A549 (cell line): ENCODE data around the gene DDR2. TPM values are rescaled to one million over a fixed set of nuclear protein-coding genes. Genes with fewer than 3 reads are reported as not detected.

Source experiments
- ATAC-seq, 2 experiments: fragments of 200-7000 bp in 1 of 2; fragments of >200 bp in 1 of 2; cut with Nextera tagmentation in 1 of 2; cut with Tn5 transposase in 1 of 2; 3 replicates each; pipeline versions ENCODE4 v1.8.0 to v1.9.1; 2018 to 2020; ENCODE audit warnings: mild to moderate bottlenecking in 1 of 2, moderate library complexity in 1 of 2
- CTCF ChIA-PET: fragments of 300-600 bp; sonication (Branson Sonifier 250); formaldehyde crosslinking; extraction: SDS; loops from one replicate; lab custom pipeline; 2021; ENCODE audit warnings: antibody characterized with exemption, inconsistent platforms; lab: Yijun Ruan, JAX
- POLR2A ChIA-PET: fragments of 350-600 bp; formaldehyde crosslinking; extraction: SDS; loops from one replicate; lab custom pipeline; 2021; ENCODE audit warnings: antibody characterized with exemption, inconsistent platforms; lab: Yijun Ruan, JAX
- DNase-seq, 2 experiments: peaks; one replicate each; pipeline versions ENCODE4 v3.0.0 to v3.0.0-alpha.2; 2011 to 2016; ENCODE audit warnings: low read depth in 1 of 2, low spot score in 1 of 2
- FAIRE-seq: peaks from 2 replicates; lab custom pipeline; 2011; peaks lifted over from hg19 to GRCh38; lab: Jason Lieb, UNC
- H3K27ac ChIP-seq, 2 experiments: fragments of >200 bp; sonication (Bioruptor Twin); formaldehyde crosslinking; 3 replicates each; pipeline ENCODE4 v1.5.1; 2016 to 2017
- H3K4me1 ChIP-seq: fragments of >200 bp; sonication (Bioruptor Twin); formaldehyde crosslinking; 3 replicates; pipeline ENCODE4 v1.6.1; 2016
- H3K4me2 ChIP-seq: fragments of >200 bp; sonication (Bioruptor Twin); formaldehyde crosslinking; 3 replicates; pipeline ENCODE4 v1.6.1; 2016
- H3K4me3 ChIP-seq: fragments of >200 bp; sonication (Bioruptor Twin); formaldehyde crosslinking; 3 replicates; pipeline ENCODE4 v1.5.1; 2016
- H3K9me3 ChIP-seq: fragments of >200 bp; sonication (Bioruptor Twin); formaldehyde crosslinking; 3 replicates; pipeline ENCODE4 v1.6.1; 2016
- BHLHE40 ChIP-seq: IDR thresholded peaks from 2 replicates; pipeline ENCODE4 v1.6.1; 2012; ENCODE audit warnings: low read depth, low read length, inconsistent platforms
- CBX2 ChIP-seq: fragments of 200-600 bp; sonication (generic); IDR thresholded peaks from 2 replicates; pipeline ENCODE4 v1.6.1; 2016; ENCODE audit warnings: low read depth, mild to moderate bottlenecking, borderline replicate concordance
- CEBPB ChIP-seq, 2 experiments: fragments of >200 bp in 1 of 2; sonication (Bioruptor Twin) in 1 of 2; formaldehyde crosslinking in 1 of 2; IDR thresholded peaks; 2 replicates each; pipeline ENCODE4 v1.6.1; 2012 to 2016
- CHD2 ChIP-seq: fragments of 150-350 bp; IDR thresholded peaks from 2 replicates; pipeline ENCODE4 v1.6.1; 2014; ENCODE audit warnings: low read length; ENCODE audit not compliant: partially characterized antibody
- CHD4 ChIP-seq: fragments of 200-600 bp; sonication (generic); IDR thresholded peaks from 2 replicates; pipeline ENCODE4 v1.6.1; 2016; ENCODE audit warnings: antibody characterized with exemption, mild to moderate bottlenecking, borderline replicate concordance
- EHMT2 ChIP-seq: fragments of 200-600 bp; sonication (generic); IDR thresholded peaks from 2 replicates; pipeline ENCODE4 v1.6.1; 2016; ENCODE audit warnings: antibody characterized with exemption, low read depth, mild to moderate bottlenecking, moderate library complexity
- ESRRA ChIP-seq: fragments of 150-350 bp; IDR thresholded peaks from 2 replicates; pipeline ENCODE4 v1.6.1; 2014; ENCODE audit warnings: mild to moderate bottlenecking, low read length, borderline replicate concordance
- FOSL2 ChIP-seq, 2 experiments: fragments of 450-650 bp in 1 of 2; fragments of >200 bp in 1 of 2; sonication (Bioruptor Twin) in 1 of 2; formaldehyde crosslinking; IDR thresholded peaks; 2 replicates each; pipeline versions ENCODE4 v1.5.0 to v1.6.1; 2016 to 2020; ENCODE audit warnings: mild to moderate bottlenecking in 1 of 2, moderate library complexity in 1 of 2
- HDAC2 ChIP-seq: fragments of 200-600 bp; sonication (generic); IDR thresholded peaks from 2 replicates; pipeline ENCODE4 v1.6.1; 2016
- HEYL ChIP-seq: fragments of 250-450 bp; sonication (Bioruptor Pico); IDR thresholded peaks from 2 replicates; pipeline ENCODE4 v1.8.0; 2021; ENCODE audit warnings: mild to moderate bottlenecking, moderate library complexity
- HOXA7 ChIP-seq: fragments of 250-450 bp; sonication (Bioruptor Pico); IDR thresholded peaks from 2 replicates; pipeline ENCODE4 v1.5.0; 2020; ENCODE audit warnings: mild to moderate bottlenecking, moderate library complexity
- HOXB5 ChIP-seq: fragments of 250-450 bp; sonication (Bioruptor Pico); IDR thresholded peaks from 2 replicates; pipeline ENCODE4 v1.5.0; 2020; ENCODE audit warnings: mild to moderate bottlenecking, moderate library complexity
- JUN ChIP-seq, 2 experiments: fragments of >200 bp; sonication (Bioruptor Twin); formaldehyde crosslinking; IDR thresholded peaks; 2 replicates in 1 of 2; 3 replicates in 1 of 2; pipeline ENCODE4 v1.6.1; 2016 to 2017
- JUNB ChIP-seq: fragments of >200 bp; sonication (Bioruptor Twin); formaldehyde crosslinking; IDR thresholded peaks from 2 replicates; pipeline ENCODE4 v1.6.1; 2016
- KDM1A ChIP-seq: fragments of 200-600 bp; sonication (generic); IDR thresholded peaks from 2 replicates; pipeline ENCODE4 v1.6.1; 2016; ENCODE audit warnings: low read depth, mild to moderate bottlenecking
- KDM5A ChIP-seq: fragments of 200-600 bp; sonication (generic); IDR thresholded peaks from 2 replicates; pipeline ENCODE4 v1.6.1; 2016; ENCODE audit warnings: antibody characterized with exemption, mild to moderate bottlenecking
- MYC ChIP-seq: IDR thresholded peaks from 2 replicates; pipeline ENCODE4 v1.6.1; 2012; ENCODE audit warnings: mild to moderate bottlenecking, inconsistent platforms, low read length, improper control_type of control experiment, borderline replicate concordance
- NFE2L2 ChIP-seq: fragments of 150-350 bp; conservative IDR thresholded peaks from 2 replicates; pipeline ENCODE4 v1.6.1; 2014; ENCODE audit warnings: low read length
- PHF8 ChIP-seq: fragments of 200-600 bp; sonication (generic); IDR thresholded peaks from 2 replicates; pipeline ENCODE4 v1.6.1; 2016; ENCODE audit warnings: low read depth, mild to moderate bottlenecking, antibody characterized with exemption, moderate library complexity, borderline replicate concordance
- POLR2A ChIP-seq: IDR thresholded peaks from 2 replicates; pipeline ENCODE4 v1.6.1; 2012; ENCODE audit warnings: mild to moderate bottlenecking, low read length
- RARB ChIP-seq: fragments of 250-450 bp; sonication (Bioruptor Pico); IDR thresholded peaks from 2 replicates; pipeline ENCODE4 v1.8.0; 2021; ENCODE audit warnings: mild to moderate bottlenecking, moderate library complexity
- RFX5 ChIP-seq: fragments of 450-650 bp; IDR thresholded peaks from 2 replicates; pipeline ENCODE4 v1.7.1; 2014; ENCODE audit warnings: antibody characterized with exemption, mild to moderate bottlenecking, moderate library complexity
- RNF2 ChIP-seq: fragments of 200-600 bp; sonication (generic); IDR thresholded peaks from 2 replicates; pipeline ENCODE4 v1.6.1; 2016; ENCODE audit warnings: low read depth, mild to moderate bottlenecking, antibody characterized with exemption, moderate library complexity, borderline replicate concordance
- SMC3 ChIP-seq: fragments of >200 bp; sonication (Bioruptor Twin); formaldehyde crosslinking; IDR thresholded peaks from 3 replicates; pipeline ENCODE4 v1.6.1; 2018; ENCODE audit warnings: inconsistent platforms
- TFCP2L1 ChIP-seq: fragments of 250-450 bp; sonication (Bioruptor Pico); IDR thresholded peaks from 2 replicates; pipeline ENCODE4 v1.5.0; 2021; ENCODE audit warnings: mild to moderate bottlenecking
- ZC3H11A ChIP-seq: fragments of 450-650 bp; IDR thresholded peaks from 2 replicates; pipeline ENCODE4 v1.6.1; 2014; ENCODE audit warnings: antibody characterized with exemption, mild to moderate bottlenecking
- ZFP36 ChIP-seq: fragments of 450-650 bp; IDR thresholded peaks from 2 replicates; pipeline ENCODE4 v1.6.1; 2014; ENCODE audit warnings: borderline replicate concordance; ENCODE audit not compliant: partially characterized antibody
- WGBS: methylation state at CpG from one replicate; pipeline ENCODE4 v1.1.6; 2017; ENCODE audit errors: missing lambda C conversion rate; 5-methylcytosine and 5-hydroxymethylcytosine counted together
- polyA plus RNA-seq, 4 experiments: library from polyadenylated mRNA; depleted of rRNA in 3 of 4; stranded (reverse); fragments of >200 nt; fragmentation: RNase III in 1 of 4; extraction: RNeasy Plus Mini Kit Qiagen cat#74134 plus additional on column Dnase treatment in 1 of 4; gene quantifications; 2 replicates in 3 of 4; 3 replicates in 1 of 4; pipeline ENCODE4 v1.2.3, GENCODE V29; 2011 to 2017
- TF ChIP-seq, protein P1 (sequence below): fragments of 450-650 bp; IDR thresholded peaks from 2 replicates; pipeline ENCODE4 v1.6.1; 2014; ENCODE audit warnings: antibody characterized with exemption
- TF ChIP-seq, protein P2 (sequence below): fragments of 200-600 bp; sonication (generic); IDR thresholded peaks from 2 replicates; pipeline ENCODE4 v1.6.1; 2016; ENCODE audit warnings: antibody characterized with exemption, mild to moderate bottlenecking, moderate library complexity
- TF ChIP-seq, protein P3 (sequence below): IDR thresholded peaks from 2 replicates; pipeline ENCODE4 v1.6.1; 2012
- TF ChIP-seq, protein P4 (sequence below): fragments of 250-450 bp; sonication (Bioruptor Pico); IDR thresholded peaks from 2 replicates; pipeline ENCODE4 v1.5.0; 2020; ENCODE audit warnings: low read depth, mild to moderate bottlenecking, moderate library complexity
- TF ChIP-seq, protein P5 (sequence below): fragments of >200 bp; sonication (Bioruptor Twin); formaldehyde crosslinking; IDR thresholded peaks from 3 replicates; pipeline ENCODE4 v1.6.1; 2016

The DDR2 gene
- polyA plus RNA-seq, 2 of the 4 experiments (the other 2 are of a cell fraction), result 0.14 to 0.49 TPM

DNA sequence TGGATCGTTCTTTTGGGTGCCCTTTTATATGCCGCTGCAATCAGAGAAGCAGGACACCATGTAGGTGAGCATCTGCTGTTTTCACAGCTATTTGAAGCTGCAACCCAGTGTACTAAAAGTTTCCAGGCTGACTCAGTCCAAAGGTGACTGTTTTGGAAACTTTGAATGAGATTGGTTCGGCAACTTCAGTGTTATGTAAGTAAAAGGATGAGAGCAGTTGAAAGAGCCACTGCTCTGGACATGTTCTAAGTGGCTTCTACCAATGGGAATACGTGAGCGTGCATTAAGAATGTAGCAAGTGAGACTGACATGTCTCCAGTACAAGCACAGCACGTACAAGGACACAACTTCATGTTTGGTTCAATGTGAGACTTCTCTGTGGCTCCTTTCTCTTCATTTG is 55.6 kb downstream of the DDR2 start:
- Histone ChIP-seq H3K4me2 (no peak overlapping the region), H3K9me3 (no peaks in the 10 kb centered on the region), H3K27ac (no peak overlapping the region), H3K4me3 (no peak overlapping the region), H3K4me1 (peaks cover 12% of the 10 kb centered on the region)
- FAIRE-seq (no peak), DNase-seq (no peak), ATAC-seq (no peak)
- ChIA-PET POLR2A (no interaction called here), CTCF (no interaction called here)
- TF ChIP-seq CEBPB (IDR thresholded peaks at IDR 0.05) (no peak), TFCP2L1 (CRISPR knock-in tag) (no peak), RFX5 (no peak), PHF8 (no peak), HOXB5 (CRISPR knock-in tag) (no peak), HOXA7 (CRISPR knock-in tag) (no peak), MYC (no peak), BHLHE40 (no peak), FOSL2 (IDR thresholded peaks at IDR 0.05) (no peak), FOSL2 (CRISPR knock-in tag; IDR thresholded peaks at IDR 0.05) (no peak), EHMT2 (no peak), KDM5A (no peak), ZC3H11A (no peak)
- TF ChIP-seq, protein P1, sequence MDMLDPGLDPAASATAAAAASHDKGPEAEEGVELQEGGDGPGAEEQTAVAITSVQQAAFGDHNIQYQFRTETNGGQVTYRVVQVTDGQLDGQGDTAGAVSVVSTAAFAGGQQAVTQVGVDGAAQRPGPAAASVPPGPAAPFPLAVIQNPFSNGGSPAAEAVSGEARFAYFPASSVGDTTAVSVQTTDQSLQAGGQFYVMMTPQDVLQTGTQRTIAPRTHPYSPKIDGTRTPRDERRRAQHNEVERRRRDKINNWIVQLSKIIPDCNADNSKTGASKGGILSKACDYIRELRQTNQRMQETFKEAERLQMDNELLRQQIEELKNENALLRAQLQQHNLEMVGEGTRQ, result no peak
- TF ChIP-seq, protein P2, sequence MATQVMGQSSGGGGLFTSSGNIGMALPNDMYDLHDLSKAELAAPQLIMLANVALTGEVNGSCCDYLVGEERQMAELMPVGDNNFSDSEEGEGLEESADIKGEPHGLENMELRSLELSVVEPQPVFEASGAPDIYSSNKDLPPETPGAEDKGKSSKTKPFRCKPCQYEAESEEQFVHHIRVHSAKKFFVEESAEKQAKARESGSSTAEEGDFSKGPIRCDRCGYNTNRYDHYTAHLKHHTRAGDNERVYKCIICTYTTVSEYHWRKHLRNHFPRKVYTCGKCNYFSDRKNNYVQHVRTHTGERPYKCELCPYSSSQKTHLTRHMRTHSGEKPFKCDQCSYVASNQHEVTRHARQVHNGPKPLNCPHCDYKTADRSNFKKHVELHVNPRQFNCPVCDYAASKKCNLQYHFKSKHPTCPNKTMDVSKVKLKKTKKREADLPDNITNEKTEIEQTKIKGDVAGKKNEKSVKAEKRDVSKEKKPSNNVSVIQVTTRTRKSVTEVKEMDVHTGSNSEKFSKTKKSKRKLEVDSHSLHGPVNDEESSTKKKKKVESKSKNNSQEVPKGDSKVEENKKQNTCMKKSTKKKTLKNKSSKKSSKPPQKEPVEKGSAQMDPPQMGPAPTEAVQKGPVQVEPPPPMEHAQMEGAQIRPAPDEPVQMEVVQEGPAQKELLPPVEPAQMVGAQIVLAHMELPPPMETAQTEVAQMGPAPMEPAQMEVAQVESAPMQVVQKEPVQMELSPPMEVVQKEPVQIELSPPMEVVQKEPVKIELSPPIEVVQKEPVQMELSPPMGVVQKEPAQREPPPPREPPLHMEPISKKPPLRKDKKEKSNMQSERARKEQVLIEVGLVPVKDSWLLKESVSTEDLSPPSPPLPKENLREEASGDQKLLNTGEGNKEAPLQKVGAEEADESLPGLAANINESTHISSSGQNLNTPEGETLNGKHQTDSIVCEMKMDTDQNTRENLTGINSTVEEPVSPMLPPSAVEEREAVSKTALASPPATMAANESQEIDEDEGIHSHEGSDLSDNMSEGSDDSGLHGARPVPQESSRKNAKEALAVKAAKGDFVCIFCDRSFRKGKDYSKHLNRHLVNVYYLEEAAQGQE, result no peak
- TF ChIP-seq, protein P3, sequence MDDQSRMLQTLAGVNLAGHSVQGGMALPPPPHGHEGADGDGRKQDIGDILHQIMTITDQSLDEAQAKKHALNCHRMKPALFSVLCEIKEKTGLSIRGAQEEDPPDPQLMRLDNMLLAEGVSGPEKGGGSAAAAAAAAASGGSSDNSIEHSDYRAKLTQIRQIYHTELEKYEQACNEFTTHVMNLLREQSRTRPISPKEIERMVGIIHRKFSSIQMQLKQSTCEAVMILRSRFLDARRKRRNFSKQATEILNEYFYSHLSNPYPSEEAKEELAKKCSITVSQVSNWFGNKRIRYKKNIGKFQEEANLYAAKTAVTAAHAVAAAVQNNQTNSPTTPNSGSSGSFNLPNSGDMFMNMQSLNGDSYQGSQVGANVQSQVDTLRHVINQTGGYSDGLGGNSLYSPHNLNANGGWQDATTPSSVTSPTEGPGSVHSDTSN, result no peak
- TF ChIP-seq, protein P4, sequence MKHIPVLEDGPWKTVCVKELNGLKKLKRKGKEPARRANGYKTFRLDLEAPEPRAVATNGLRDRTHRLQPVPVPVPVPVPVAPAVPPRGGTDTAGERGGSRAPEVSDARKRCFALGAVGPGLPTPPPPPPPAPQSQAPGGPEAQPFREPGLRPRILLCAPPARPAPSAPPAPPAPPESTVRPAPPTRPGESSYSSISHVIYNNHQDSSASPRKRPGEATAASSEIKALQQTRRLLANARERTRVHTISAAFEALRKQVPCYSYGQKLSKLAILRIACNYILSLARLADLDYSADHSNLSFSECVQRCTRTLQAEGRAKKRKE (CRISPR knock-in tag), result no peak
- 65% methylated on average over 6 of the region's 6 CpGs for WGBS

DNA sequence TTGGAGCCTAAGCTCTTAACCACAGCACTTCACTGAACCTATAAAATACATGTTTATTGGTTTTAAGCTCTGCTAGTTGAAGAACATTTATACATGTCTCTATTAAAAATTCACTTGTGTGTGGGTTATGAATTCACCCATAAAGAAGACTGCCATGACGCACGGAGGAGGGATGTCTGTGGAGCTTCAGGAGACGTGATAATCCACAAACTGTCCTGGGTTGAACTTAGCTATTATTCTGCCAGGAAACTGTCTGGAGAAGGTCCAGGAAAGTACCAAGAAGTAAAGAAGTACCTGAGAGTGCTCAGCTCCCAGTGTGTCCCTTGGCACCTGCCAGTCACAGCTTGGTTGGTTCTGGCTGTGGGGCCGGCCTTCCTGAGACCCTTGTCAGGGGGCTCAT is 56.3 kb downstream of the DDR2 start:
- 65% methylated on average over 4 of the region's 4 CpGs for WGBS
- H3K9me3 ChIP-seq, result no peaks in the 10 kb centered on the region
- no peak for ATAC-seq
- CTCF ChIA-PET, result no interaction called here
- DNase-seq, result no peak
- peaks cover 12% of the 10 kb centered on the region for H3K4me1 ChIP-seq
- H3K4me3 ChIP-seq, result no peak overlapping the region
- no peak for FAIRE-seq
- H3K4me2 ChIP-seq, result no peak overlapping the region
- H3K27ac ChIP-seq, result no peak overlapping the region
- POLR2A ChIA-PET, result no interaction called here
- no peak for TF ChIP-seq JUN (IDR thresholded peaks at IDR 0.05)
- no peak for TF ChIP-seq RFX5
- TF ChIP-seq SMC3, result no peak
- TF ChIP-seq CHD2, result no peak
- TF ChIP-seq, protein P3, result no peak
- no peak for TF ChIP-seq JUNB
- TF ChIP-seq CBX2, result no peak
- no peak for TF ChIP-seq NFE2L2
- TF ChIP-seq HEYL (CRISPR knock-in tag), result no peak
- TF ChIP-seq RARB, result no peak
- TF ChIP-seq, protein P5, sequence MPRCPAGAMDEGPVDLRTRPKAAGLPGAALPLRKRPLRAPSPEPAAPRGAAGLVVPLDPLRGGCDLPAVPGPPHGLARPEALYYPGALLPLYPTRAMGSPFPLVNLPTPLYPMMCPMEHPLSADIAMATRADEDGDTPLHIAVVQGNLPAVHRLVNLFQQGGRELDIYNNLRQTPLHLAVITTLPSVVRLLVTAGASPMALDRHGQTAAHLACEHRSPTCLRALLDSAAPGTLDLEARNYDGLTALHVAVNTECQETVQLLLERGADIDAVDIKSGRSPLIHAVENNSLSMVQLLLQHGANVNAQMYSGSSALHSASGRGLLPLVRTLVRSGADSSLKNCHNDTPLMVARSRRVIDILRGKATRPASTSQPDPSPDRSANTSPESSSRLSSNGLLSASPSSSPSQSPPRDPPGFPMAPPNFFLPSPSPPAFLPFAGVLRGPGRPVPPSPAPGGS, result no peak
- TF ChIP-seq KDM1A, result no peak
- no peak for TF ChIP-seq RNF2
- TF ChIP-seq HDAC2, result no peak
- TF ChIP-seq ESRRA, result no peak
- no peak for TF ChIP-seq ZFP36
- TF ChIP-seq CHD4, result no peak
- no peak for TF ChIP-seq POLR2A
